MCF 10A (cell line): ENCODE results near the gene SYNGAP1. TPM values are rescaled to one million over a fixed set of nuclear protein-coding genes. Genes with fewer than 3 reads are reported as not detected.
A peak's percentile ranks its signal among the peaks of the same experiment; 100 is the strongest.

Experiments used
- BruUV-seq: library from RNA; stranded (reverse); fragments of 400-500 nt; replicated peaks from 2 replicates; lab custom pipeline; 2021; lab: Mats Ljungman, UMichigan
- CTCF ChIA-PET: fragments of 300-600 bp; sonication (Branson Sonifier 250); formaldehyde crosslinking; extraction: SDS; loops from one replicate; lab custom pipeline; 2021; ENCODE audit warnings: antibody characterized with exemption, inconsistent platforms; lab: Yijun Ruan, JAX
- POLR2A ChIA-PET: fragments of 300-600, 350-650 bp; sonication (Branson Sonifier 250); formaldehyde crosslinking; extraction: SDS; loops from one replicate; lab custom pipeline; 2020; ENCODE audit warnings: antibody characterized with exemption, inconsistent platforms; lab: Yijun Ruan, JAX
- DNase-seq: peaks from one replicate; pipeline ENCODE4 v3.0.0-alpha.2; 2018; ENCODE audit not compliant: unreplicated experiment
- H3K27ac Mint-ChIP-seq: one replicate; pipeline ENCODE4 v1.8.0; 2022; ENCODE audit warnings: mild to moderate bottlenecking, low read depth, mixed read lengths; ENCODE audit not compliant: unreplicated experiment
- H3K27me3 Mint-ChIP-seq: one replicate; pipeline ENCODE4 v1.8.0; 2022; ENCODE audit warnings: mixed read lengths; ENCODE audit not compliant: insufficient read depth, unreplicated experiment
- H3K36me3 Mint-ChIP-seq: one replicate; pipeline ENCODE4 v1.8.0; 2022; ENCODE audit warnings: mild to moderate bottlenecking, moderate library complexity, mixed read lengths; ENCODE audit not compliant: insufficient read depth, unreplicated experiment
- H3K4me1 Mint-ChIP-seq: one replicate; pipeline ENCODE4 v1.8.0; 2022; ENCODE audit warnings: mixed read lengths; ENCODE audit not compliant: insufficient read depth, unreplicated experiment
- H3K4me3 Mint-ChIP-seq: one replicate; pipeline ENCODE4 v1.8.0; 2022; ENCODE audit warnings: mild to moderate bottlenecking, moderate library complexity, mixed read lengths; ENCODE audit not compliant: unreplicated experiment
- H3K9me3 Mint-ChIP-seq: one replicate; pipeline ENCODE4 v1.8.0; 2022; ENCODE audit warnings: mixed read lengths; ENCODE audit not compliant: unreplicated experiment
- intact Hi-C: fragments of 100-400 bp; cut with micrococcal nuclease; formaldehyde crosslinking; loops from 2 replicates; pipeline ENCODE4 v1.14.1; 2022
- total RNA-seq: library from RNA; stranded (reverse); gene quantifications from 2 replicates; pipeline ENCODE4 v1.2.3, GENCODE V29; 2022
- TF ChIP-seq, protein P1 (sequence below): fragments of 200-600 bp; IDR thresholded peaks from one replicate; pipeline ENCODE4 v1.8.0; 2022; ENCODE audit warnings: antibody characterized with exemption, mild to moderate bottlenecking; ENCODE audit not compliant: unreplicated experiment

Gene SYNGAP1
- total RNA-seq, 1 experiment from 2014 or later = 6.7 TPM

GRCh38 chr6:33433001-33433543 is 13.2 kb downstream of the SYNGAP1 start:
- Mint-ChIP-seq H3K4me3 (no peak overlapping the region), H3K27ac (no peak overlapping the region), H3K9me3 (no peaks in the 10 kb centered on the region), H3K36me3 (peaks cover 10% of the 10 kb centered on the region), H3K4me1 (peaks cover 33% of the 10 kb centered on the region), H3K27me3 (no peaks in the 10 kb centered on the region)
- DNase-seq = no peak
- CTCF ChIA-PET = no interaction called here
- BruUV-seq = no TSS peak
- TF ChIP-seq, protein P1, sequence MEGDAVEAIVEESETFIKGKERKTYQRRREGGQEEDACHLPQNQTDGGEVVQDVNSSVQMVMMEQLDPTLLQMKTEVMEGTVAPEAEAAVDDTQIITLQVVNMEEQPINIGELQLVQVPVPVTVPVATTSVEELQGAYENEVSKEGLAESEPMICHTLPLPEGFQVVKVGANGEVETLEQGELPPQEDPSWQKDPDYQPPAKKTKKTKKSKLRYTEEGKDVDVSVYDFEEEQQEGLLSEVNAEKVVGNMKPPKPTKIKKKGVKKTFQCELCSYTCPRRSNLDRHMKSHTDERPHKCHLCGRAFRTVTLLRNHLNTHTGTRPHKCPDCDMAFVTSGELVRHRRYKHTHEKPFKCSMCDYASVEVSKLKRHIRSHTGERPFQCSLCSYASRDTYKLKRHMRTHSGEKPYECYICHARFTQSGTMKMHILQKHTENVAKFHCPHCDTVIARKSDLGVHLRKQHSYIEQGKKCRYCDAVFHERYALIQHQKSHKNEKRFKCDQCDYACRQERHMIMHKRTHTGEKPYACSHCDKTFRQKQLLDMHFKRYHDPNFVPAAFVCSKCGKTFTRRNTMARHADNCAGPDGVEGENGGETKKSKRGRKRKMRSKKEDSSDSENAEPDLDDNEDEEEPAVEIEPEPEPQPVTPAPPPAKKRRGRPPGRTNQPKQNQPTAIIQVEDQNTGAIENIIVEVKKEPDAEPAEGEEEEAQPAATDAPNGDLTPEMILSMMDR = no peak
- POLR2A ChIA-PET = no interaction called here
- intact Hi-C loops = no loop called here

- H3K4me3 Mint-ChIP-seq = no peak overlapping the region
- DNase-seq = no peak
- H3K9me3 Mint-ChIP-seq = no peaks in the 10 kb centered on the region
- peaks cover 10% of the 10 kb centered on the region for H3K36me3 Mint-ChIP-seq
- peaks cover 29% of the 10 kb centered on the region for H3K4me1 Mint-ChIP-seq
- H3K27ac Mint-ChIP-seq = peak overlapping the region; percentile 21
- TF ChIP-seq, protein P1 = no peak
- H3K27me3 Mint-ChIP-seq = no peaks in the 10 kb centered on the region
- intact Hi-C loops = no loop called here
- no TSS peak for BruUV-seq
- ChIA-PET CTCF (no interaction called here), POLR2A (no interaction called here)
Observed at GRCh38 chr6:33433544-33434191, 13.8 kb downstream of the SYNGAP1 start.

GRCh38 chr6:33434961-33435360 is 15.1 kb downstream of the SYNGAP1 start:
- CTCF ChIA-PET = no interaction called here
- Mint-ChIP-seq H3K9me3 (no peaks in the 10 kb centered on the region), H3K36me3 (peaks cover 10% of the 10 kb centered on the region), H3K4me3 (no peak overlapping the region), H3K27ac (no peak overlapping the region), H3K27me3 (no peaks in the 10 kb centered on the region), H3K4me1 (peaks cover 16% of the 10 kb centered on the region)
- intact Hi-C loops = no loop called here
- TF ChIP-seq, protein P1 = no peak
- no TSS peak for BruUV-seq
- POLR2A ChIA-PET = no interaction called here
- no peak for DNase-seq

GRCh38 chr6:33437666-33438065 is 17.8 kb downstream of the SYNGAP1 start:
- TF ChIP-seq, protein P1 = no peak
- intact Hi-C loops = no loop called here
- H3K36me3 Mint-ChIP-seq = peaks cover 10% of the 10 kb centered on the region
- peaks cover 4% of the 10 kb centered on the region for H3K4me1 Mint-ChIP-seq
- POLR2A ChIA-PET = interaction anchor here (1.9 kb wide), 1 partner anchor 9 kb away, joined by 4 read pairs; no protein-coding TSS in a partner anchor
- H3K27ac Mint-ChIP-seq = no peak overlapping the region
- BruUV-seq = no TSS peak
- H3K27me3 Mint-ChIP-seq = no peaks in the 10 kb centered on the region
- DNase-seq = no peak
- CTCF ChIA-PET = interaction anchor here (0.6 to 1.0 kb wide), 3 partner anchors 13 to 175 kb away, joined by 3 read pairs; no protein-coding TSS in a partner anchor
- no peaks in the 10 kb centered on the region for H3K9me3 Mint-ChIP-seq
- no peak overlapping the region for H3K4me3 Mint-ChIP-seq
